ENCODE data around the gene GTF3A.

Gene GTF3A

DNA sequence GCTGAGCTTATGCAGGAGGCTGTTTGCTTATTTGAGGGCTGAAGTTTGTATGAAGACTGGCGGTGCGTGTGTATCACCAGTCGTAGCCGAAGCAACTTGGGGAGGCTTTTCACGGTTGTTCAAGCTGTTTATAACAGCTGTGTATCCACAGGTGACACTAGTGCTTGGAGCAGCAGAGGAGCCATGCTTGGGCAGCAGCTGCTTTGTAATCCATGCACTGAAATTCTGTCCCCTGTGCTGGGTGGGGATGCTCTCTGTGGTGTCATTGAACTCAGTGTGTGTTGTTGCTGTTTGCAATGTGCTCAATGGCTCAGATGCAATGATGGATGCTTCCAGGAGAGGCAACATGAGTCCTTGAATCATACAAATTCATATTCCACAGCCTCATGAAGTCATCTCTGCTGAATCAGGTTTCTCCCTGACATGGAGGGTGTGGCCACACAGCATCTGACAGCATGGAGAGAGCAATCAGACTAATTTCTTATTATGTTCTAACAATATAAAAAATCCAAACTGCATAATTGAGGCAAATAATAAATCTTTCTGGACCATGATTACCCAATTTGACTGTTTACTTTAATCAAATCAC lies 18.8 kb upstream of the GTF3A start:
- no peak for DNase-seq (ENCODE audit: low read depth)

GRCh38 chr13:27406178-27406939 lies 18.1 kb upstream of the GTF3A start:
- DNase-seq (ENCODE audit: low read depth): no peak

DNA sequence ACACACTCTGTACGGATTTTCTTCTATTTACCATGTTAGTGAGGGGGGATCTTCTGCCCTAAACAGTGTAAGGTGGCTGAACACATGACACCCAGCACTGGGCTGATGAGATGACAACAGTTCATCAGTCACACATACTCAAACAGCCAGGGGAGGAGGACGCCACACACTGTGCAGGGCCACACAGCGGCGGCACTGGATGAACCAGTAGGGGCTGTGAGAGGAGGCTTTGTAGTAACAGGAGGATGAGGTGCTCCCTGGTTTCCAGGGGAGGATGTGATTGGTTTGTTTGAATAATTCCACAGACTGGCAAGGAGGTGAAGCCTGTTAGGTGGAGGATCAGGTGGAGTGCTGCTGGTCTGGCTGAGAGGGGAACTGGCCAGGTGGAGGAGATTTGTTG lies 16.3 kb upstream of the GTF3A start:
- DNase-seq (ENCODE audit: low read depth): no peak

DNA sequence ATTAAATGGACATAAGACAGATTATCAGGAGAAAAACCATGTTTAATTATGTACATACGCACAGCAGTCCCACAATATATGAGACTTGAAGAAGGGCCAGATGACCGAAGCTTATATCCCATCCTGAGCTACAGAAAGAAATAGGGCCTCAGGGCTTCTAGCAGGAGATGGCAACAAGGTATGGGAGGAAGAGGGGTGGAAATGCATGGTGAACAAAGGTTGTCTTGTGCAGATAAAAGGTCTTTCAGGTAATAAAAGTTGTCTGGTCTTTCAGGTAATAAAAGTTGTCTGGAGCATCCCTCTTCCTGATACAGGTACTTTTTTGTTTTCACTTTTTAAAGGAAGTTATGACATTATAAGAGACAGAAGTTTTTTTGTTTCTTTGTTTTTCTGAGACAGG lies 15.4 kb upstream of the GTF3A start:
- DNase-seq (ENCODE audit: low read depth): no peak

- no peak for DNase-seq (ENCODE audit: low read depth)
Observed at GRCh38 chr13:27411341-27411740, 13.1 kb upstream of the GTF3A start.

- no peak for DNase-seq (ENCODE audit: low read depth)
Observed at GRCh38 chr13:27415116-27415515, 9.3 kb upstream of the GTF3A start.

DNA sequence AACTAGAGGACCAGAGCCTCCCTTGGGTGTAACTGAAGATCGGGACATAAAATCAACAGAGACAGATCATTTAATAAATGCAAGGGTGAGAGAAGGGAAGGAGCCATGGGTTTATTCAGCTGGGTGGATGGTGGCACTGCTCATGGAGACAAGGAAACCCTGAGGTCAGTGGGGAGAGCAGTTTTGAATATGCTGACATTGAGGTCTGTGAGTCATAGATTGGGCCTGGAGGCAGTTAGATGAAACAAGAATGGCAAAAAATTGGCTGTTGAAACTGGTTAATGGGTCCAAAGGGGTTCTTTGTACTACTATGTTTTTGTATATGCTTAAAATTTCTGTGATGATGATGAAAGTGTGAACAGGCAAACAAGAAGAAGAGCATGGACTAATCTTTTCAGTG lies 5.1 kb upstream of the GTF3A start:
- DNase-seq (ENCODE audit: low read depth): no peak

DNA sequence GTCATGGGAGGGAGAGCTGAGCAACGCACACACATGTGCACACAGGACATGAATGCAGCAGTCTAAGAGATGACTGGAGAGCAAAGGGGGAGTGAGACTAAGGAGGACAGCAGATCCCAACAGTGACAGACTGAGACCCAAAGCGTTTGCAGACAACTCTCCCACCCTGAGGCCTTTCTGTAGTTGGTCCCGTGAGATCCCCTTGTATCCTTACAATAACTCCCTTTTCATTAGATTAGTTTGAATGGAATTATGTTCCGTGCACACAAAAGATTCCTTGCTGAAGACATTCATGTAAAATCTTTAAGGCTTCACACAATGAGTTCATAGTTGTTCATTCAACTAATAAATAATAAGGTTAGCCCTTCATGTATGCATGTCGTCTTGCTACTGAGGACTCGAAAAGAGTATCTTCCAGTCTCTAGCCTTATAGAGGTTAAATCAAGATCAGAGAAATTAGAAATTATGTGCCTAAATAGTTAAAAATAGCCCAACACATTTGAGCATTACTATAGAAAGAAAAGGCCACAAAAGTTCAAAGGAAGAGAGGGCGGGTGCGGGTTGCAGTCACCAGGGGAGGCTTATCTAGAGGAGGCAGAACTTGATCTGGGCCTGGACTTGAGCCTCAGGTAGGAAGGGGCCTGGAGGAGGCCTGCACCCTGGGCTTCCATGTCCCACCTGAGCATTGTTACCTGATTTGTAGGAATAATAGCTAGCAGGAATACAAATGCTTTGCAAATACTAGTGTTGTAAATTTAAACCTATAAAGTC lies 3.1 kb upstream of the GTF3A start:
- DNase-seq (ENCODE audit: low read depth): no peak

DNA sequence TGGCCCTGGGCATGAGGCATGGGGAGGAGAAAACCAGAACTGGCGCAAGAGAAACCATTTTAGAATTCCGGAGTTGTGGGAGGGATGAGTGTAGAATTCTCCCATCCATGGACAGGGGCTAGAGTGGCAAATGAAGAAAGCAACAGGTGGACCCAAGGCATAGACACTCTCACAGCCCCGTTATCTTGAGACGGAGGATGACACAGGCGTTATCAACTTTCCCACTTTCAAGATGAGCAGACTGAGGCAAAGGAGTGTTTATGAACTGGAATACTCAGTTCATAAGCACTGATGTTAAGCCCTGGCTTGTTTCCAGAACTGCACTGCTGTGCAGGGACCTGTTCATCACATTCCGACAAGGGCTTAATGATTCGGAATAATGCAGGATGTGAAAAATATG lies 1.1 kb upstream of the GTF3A start:
- no peak for DNase-seq (ENCODE audit: low read depth)

DNA sequence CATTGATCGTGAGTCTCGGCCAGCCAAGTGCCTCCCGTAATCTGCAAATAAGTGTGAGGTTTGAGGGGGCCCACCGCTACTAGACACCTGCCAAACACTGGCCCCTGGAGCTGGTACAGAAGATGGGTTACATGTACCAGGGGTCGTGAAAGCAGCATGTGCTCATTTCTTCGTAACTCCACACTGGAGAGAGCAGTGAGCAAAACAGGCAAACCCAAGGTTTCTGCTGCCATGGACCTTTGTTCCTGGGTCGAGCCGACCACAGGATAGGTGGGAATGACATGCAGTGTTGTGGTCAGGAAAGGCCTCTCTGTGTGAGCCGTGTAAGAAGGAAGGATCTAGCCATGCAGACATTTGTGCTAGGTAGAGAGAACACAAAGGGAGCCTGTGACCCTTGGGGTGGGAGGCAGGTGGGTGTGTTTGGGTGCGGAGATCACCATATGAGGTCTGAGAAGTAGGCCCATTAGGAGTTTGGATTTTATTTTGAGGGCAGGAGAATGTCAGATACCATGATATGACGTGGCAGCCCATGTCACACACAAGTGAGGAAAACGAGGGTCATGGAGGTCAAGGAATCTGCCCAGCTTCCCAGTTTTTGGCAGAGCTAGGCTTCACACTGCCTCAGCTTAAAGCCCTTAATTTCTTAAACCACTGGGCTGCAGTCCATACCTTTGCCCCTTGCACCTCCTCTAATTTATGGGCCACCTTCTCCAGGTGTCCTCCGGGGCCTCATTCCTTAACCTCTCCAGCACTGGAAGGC lies 919 bp downstream of the GTF3A start:
- DNase-seq (ENCODE audit: low read depth): no peak

DNA sequence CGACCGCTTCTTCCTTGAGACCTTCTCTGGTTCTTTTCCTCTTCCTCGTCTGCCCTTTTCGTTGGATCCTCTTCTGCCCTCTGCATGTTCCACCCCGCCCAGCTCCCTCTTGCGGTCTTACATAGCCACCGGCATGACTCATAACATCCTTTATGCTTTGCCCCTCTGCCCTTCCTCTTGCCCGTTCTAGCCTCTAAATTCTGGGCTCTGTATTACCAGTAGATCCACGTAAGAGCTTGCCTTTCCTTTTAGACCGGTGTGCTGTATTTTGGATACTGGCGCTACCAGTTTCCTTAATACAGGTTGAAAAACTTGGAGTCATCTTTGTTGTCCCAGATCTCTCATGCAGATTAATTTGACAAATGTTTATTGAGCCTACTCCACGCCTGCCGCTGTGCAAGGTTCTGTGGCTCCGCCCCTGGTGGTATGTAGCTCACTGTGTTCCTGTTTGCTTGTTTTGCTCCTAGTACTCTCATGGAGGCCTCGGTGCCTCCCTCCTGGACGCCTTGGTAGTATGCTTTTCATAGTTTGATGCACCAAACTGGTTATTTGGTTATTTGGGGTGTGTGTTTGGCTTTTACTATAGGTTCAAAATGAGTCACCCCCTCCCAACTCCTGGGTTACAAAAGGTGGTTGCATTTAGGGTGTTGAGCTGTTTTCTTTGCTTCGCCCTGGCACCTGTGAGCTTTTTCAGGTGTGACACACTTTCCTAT lies 1.7 kb downstream of the GTF3A start:
- DNase-seq (ENCODE audit: low read depth): peak; percentile 72

DNA sequence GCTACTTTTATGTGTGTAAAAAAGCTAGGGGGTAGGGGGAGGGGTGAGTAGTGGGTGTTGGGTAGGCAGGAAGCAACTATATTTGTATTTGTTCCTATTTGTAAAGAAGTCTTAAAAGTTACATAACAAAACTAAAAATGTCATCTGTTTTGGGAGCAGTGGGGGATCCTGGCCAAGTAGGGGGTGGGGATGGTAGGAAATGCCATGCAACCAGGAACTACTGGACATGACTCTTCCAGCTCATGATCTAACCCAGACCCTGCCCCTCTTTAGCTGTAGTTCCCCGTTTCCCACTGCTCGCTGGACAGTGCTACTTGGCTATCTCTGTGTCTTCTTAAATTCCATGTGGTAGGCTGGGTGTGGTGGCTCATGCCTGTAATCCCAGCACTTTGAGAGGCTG lies 3.2 kb downstream of the GTF3A start:
- no peak for DNase-seq (ENCODE audit: low read depth)

GRCh38 chr13:27428160-27428559 lies 3.7 kb downstream of the GTF3A start:
- no peak for DNase-seq (ENCODE audit: low read depth)

DNA sequence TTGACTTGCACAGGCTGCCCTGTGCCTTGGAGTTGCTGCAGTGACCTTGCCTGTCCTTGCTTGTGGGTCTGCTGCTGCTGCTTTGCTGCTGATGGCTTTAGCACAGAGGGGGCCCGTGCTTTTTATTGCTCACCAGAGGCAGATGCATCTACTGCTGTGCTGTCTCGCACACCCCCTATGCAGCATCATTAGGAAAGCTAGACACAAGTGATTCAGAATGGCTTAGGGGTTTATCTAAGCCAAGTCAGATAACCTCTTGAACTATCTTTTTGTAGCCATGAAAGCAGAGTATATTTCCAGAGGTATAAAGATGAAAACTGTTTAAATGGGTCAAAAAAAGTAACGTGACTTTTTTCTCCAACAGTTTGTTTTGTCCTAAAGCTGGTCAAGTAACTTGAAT lies 7.8 kb downstream of the GTF3A start:
- DNase-seq (ENCODE audit: low read depth): no peak

DNA sequence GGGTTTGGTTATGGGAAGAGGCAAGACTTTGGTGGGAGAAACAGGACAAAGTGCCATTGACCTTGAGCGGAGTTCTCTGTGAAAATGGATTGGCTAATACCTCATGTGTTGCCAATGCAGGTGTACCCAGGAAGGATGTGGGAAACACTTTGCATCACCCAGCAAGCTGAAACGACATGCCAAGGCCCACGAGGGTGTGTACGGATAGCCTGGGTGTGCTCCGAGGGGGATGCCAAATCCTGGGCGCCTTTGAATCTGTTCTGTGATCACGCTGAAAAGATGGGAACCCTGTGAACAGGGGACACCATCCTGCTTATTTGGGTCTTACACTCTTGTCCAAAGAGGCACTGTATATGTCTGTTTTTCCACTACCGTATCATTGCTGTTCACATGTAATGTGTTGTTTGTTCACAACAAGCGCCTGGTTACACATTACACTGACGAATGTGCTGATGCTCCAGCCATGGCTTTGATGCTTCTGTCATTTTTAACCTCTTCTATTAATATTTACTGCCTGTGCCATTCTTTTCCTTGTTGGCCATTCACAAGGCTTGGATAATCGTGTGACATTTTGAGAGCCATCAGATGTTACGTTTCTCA lies 8.3 kb downstream of the GTF3A start:
- DNase-seq (ENCODE audit: low read depth): no peak

GRCh38 chr13:27437126-27437525 lies 12.7 kb downstream of the GTF3A start:
- DNase-seq (ENCODE audit: low read depth): no peak

DNA sequence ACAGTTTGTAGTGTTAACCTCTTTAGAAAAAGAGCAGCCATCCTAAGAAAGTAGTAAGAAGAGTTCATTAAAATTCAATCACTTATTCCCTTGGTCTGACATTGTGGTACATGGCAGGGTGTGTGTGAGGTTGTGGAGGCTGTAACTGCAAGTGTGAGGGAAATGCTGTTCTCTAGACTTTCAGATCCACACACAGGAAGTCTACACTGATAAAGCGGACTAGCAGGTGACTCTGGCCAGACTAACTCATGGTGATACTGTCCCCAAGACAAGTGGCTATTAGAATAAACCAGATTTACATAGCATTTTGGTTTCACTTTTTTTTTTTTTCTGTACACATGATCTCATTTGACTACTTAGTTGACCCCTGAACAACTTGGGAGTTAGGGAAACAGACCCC lies 16.0 kb downstream of the GTF3A start:
- no peak for DNase-seq (ENCODE audit: low read depth)

DNA sequence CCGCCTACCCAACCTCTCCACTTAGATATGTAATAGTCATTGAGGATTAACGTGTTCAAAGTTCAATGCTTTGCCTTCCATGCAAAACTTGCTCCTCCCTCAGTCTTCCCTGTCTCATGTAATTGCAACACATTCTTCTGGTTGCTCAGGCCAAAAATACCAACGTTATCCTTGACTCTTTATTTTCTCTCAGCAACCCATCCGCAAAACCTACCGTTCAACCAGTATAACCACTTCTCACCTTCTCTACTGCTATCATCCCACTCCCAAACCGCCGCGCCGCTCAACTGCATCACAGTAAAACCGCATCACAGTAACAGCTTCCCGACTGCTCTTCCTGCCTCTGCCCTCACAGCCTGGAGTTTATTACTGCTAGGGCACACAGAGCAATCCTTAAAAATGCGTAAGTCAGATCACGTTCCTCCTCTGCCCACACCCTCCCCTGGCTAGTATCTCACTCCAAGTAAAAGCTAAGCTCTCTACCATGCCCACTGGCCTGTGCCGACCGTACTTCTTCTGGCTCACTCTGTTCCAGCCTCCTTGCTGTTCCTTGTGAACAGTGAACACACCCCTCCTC lies 17.7 kb downstream of the GTF3A start:
- peak; percentile 29 for DNase-seq (ENCODE audit: low read depth)

DNA sequence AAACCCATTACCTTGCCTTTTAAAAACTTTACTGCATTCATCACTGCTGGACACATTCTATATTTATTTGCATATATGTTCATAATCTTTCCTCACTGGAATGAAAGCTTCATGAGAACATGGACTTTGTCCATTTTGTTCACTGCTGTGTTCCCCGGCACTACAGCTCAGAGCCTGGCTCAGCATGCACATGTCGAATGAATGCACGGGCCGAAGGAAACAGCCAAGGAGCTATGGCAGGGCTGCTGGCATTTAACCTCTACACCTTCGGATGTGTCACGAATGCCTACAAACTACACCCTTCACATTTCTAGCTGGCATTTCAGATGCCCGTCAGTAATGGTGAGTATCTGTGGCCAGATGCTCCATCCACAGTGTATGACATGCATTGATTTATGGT lies 18.4 kb downstream of the GTF3A start:
- DNase-seq (ENCODE audit: low read depth): no peak

- DNase-seq (ENCODE audit: low read depth): no peak
Observed at GRCh38 chr13:27446986-27447583, 22.7 kb downstream of the GTF3A start.

DNA sequence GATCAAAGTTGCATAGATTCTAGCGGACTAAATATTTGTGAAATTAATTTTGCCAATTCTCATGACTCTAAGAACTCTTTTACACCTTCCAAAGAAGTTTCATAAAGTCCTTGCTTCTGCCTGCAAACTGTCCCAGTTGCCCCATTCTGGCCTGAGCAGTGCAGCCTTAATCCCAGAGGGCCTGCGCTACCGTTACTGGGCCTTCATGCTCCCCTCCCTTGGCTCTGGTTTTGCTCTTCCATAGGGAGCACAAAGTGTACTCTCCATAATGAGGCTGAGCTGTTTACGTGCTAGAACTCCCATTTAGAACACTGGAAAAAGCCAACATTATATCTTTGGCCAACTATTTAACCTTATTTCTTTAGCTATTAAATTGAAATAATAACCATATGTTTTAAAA lies 23.9 kb downstream of the GTF3A start:
- DNase-seq (ENCODE audit: low read depth): no peak

Measured in T follicular helper cell (primary cell).